GM19455 (cell line): ENCODE measurements around the gene SORL1.
"Not testable (repeated sequence)": the region's sequence is repeated elsewhere in the genome, so short reads cannot be mapped to it uniquely, and the experiment has no call there.

Source experiments
- ATAC-seq: cut with Tn5 transposase; IDR thresholded peaks from one replicate; pipeline ENCODE4 v1.9.1; 2021; ENCODE audit not compliant: unreplicated experiment

Gene SORL1

DNA sequence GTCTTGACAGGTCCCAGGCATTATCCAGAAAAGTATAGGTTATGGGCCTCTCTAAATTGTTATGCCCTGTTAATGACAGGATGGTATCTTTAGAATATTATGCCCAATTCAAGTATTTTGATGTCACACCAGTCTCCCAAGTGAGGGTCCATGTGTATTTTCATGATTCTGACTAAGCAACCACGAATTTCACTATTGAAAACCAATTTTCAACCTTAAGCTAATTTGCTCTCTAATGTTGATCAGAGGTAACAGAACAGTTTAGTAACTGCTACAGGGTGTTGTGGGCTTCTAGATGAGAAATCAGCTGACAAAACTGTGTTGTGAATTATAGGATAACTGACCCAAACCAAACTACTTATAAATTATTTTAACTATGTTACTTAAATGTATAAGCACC lies 48.6 kb downstream of the SORL1 start:
- ATAC-seq = no peak

DNA sequence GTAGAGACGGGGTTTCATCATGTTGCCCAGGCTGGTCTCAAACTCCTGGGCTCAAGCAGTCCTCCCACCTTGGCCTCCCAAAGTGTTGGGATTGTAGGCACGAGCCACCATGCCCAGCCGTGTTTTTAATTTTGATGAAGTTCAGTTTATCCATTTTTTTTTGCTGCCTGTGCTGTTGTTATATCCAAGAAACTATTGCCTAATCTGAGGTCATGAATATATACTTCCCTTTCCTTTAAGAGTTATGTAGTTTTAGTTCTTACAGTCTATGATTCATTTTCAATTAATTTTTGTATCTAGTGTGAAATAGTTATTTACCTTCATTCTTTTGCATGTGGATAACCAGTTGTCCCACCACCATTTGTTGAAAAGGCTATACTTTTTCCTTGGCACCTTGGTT lies 50.9 kb downstream of the SORL1 start:
- ATAC-seq = no peak

DNA sequence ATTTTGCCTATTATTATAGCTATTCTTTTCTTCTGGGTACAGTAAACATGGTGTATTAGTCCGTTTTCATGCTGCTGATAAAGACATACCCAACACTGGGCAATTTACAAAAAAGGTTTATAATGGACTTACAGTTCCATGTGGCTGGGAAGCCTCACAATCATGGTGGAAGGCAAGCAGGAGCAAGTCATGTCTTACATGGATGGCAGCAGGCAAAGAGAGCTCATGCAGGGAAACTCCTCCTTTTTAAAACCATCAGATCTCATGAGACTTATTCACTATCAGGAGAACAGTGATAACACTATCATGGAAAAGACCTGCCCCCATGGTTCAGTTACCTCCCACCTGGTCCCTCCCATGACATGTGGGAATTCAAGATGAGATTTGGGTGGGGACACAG lies 54.1 kb downstream of the SORL1 start:
- ATAC-seq = not testable (repeated sequence)

DNA sequence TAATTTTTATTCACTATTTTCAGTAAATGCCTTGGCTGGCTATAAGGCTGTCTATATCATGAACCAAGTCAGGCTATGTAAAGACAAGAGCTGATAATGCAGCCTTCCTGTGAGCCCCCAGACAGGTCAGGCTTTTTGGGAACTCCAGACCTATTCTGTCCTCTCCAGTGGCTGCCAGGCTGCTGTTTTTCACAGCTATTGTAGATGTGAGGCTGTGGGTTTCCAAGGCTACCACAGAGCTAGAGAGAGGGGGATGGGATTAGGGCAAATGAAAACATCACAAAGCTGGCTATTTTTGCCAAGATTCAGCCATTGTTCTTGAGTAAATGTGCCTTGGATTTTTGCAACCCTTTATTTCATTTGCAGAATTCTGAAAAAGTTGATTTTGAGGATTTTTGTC lies 56.3 kb downstream of the SORL1 start:
- no peak for ATAC-seq

DNA sequence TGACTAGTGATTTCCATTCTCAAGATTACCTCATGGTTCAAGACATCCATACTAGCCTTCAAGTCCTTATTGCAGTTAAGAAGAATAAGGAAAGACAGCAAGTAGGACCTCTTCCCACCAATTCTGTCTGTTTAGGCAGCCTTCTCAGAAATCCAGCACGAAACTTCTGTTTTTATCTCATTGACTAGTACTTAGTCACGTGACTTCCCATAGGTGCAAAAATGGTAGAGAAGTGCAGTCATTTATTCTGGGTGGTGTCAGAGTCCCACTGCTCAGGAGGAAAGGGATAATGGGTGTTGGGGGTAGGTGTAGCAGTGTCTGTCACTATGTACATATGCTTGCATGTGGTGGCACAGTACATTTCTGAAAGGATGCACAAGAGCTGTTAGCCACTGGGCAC lies 58.3 kb downstream of the SORL1 start:
- no peak for ATAC-seq

DNA sequence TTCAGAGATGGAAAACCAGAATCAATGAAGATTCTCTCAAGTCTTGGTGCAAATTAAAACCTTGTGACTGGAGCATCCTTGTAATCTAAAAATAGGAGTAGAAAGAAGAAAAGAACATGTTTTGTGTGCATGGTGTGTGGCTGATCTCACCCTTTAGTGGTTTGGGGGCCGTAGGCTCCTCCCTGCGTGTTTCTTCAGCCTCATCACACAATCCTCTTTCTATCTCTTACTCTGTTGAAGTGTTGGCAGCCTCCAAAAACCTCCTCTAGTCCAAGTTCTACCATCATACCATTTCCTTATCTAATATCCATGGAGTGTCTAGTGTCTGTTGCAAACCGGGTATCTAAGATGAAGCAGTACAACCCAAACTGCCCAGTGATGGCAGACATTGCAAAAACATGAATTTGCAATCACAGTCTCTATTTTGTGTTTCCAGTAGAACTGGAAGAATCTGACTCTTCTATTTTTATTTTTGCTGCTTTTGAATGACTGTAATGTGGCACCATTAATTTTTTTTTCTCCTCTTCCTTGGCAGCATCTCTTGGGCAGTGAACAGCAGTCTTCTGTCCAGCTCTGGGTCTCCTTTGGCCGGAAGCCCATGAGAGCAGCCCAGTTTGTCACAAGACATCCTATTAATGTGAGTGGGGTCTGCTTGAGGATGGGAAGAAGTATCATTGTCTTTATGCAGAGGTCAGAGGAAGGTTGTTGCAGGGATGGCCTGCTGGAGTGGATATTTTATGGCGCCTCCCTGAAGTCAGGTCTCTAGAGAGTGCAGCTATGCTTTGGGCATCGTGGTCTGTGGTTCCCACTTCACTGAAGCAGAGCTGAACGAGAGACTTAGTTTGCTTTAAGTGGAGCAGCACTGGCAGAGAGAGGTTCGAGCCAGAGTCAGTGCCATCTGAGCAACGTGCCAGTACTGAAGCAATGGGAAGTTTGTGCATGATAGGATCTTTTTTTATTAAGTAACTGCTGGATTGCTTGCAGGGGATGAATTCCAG lies 60.7 kb downstream of the SORL1 start:
- ATAC-seq = no peak

DNA sequence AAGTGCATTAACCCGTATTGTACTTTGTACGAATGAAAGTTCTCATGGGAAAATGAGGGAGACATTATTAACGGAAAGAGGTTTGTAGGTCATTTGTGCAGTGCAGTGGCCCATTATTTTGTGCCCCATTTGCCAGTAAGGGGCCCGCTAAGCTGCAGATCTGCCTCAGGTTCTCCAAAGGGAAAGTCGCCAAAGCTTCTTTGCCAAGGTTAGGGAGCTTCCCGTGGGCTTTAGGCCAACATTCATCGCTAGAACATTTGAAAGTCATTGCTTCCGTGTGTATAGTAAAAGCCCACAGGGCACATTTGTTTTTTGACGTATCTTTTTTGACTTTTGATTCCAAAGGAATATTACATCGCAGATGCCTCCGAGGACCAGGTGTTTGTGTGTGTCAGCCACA lies 61.7 kb downstream of the SORL1 start:
- ATAC-seq = no peak

DNA sequence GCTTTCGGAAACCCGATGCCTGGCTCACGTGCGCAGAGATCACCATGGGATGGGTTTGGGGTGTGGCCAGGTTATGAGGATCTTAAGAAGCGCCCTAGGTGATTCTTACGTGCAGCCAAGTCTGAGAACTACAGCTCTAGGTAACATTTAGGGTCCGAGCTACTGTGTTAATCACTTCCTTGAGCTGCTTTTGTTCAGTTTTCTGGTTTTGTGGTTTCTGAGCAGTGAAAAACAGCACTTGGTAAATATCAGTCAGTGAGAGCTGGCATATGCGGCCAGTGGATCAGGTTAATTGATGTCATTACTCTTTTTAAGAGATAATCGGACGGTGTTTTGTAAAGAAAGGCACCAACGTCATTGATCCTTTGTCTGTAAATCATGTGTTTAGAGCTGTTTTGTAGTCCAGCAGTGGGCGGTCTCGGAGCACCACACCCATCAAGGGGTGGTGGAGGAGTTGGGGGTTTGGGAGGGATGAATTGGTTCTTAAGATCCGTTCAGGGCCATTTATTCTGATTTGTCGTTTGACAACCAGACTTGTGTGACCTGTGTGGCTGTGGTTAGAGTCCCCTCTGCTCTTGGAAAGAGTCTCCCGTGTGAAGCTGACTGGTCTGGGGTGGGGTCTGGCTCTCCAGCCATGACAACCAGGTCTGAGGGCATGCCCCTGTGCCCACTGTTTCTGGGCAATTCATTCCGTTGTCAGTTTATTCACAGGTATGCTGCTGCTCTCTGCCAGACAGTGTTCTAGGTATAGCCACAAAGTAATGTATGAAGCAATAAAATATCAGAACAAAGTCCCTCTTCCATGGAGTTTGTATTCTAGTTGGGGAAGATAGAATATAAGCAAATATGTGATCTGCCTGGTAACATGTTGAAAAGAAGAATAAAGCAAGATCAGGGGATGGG lies 62.6 kb downstream of the SORL1 start:
- no peak for ATAC-seq

DNA sequence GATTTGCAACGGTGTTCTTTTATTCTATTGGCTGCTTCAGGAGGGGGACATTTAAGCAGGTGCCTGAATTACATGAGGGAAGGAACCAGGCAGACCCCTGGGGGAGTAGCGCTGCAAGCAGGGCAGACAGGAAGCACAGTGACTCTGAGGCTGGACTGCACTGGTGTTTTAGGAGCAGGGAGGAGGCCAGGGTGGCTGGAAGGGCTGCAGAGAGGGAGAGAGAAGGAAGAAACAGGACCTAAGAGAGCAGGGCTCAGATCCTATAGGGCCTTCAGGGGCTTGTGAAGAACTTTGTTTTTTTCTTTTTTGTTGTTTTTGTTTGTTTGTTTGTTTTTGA lies 63.2 kb downstream of the SORL1 start:
- no peak for ATAC-seq

DNA sequence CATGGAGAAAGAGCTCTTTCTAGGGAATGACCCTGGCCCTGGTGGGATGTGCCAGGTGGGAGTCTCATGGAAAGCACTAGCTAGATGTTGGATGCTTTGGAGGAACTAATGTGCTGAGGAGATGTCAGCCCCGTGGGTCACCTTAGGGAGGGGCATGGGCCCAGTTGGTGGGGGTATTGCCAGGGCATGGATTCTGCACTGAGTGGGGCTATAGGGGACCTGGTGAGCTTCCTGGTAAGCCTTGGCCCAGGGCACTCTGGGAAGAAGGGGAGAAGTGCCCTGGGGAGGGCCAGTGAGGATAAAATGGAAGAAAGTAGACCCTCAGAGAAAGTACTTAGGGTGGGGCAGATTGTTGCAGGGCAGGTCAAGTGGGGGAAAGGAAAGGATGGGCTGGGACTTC lies 65.9 kb downstream of the SORL1 start:
- ATAC-seq = no peak

DNA sequence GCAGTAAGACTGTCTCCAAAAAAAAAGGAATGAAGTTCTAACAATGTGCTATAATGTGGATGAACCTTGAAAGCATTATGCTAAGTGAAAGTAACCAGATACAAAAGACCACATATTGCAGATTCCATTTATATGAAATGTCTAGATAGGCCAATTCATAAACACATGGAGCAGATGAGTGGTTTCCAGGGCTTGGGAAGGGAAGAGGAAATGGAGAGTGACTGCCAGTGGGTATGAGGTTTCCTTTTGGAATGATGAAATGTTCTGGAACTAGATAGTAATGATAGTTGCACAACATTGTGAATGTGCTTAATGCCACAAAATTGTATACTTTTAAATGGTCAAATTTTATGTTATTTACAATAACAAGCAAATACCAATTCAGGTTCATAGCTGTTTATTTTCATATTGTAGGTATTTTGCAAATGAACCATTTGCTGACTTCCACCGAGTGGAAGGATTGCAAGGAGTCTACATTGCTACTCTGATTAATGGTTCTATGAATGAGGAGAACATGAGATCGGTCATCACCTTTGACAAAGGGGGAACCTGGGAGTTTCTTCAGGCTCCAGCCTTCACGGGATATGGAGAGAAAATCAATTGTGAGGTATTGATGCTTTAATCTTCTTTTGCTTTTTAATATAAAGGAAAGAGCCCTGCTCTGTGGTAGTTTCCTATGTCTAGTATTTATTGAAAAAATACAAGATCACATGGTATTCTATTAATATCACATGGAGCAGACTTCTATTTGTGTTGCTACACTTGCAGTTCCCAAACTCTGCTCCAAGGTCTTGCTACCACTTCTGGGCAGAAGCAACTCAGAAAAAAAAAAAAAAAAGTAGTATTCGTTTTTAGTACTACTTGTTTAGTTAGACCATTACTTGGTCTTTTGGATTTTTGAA lies 68.4 kb downstream of the SORL1 start:
- no peak for ATAC-seq

DNA sequence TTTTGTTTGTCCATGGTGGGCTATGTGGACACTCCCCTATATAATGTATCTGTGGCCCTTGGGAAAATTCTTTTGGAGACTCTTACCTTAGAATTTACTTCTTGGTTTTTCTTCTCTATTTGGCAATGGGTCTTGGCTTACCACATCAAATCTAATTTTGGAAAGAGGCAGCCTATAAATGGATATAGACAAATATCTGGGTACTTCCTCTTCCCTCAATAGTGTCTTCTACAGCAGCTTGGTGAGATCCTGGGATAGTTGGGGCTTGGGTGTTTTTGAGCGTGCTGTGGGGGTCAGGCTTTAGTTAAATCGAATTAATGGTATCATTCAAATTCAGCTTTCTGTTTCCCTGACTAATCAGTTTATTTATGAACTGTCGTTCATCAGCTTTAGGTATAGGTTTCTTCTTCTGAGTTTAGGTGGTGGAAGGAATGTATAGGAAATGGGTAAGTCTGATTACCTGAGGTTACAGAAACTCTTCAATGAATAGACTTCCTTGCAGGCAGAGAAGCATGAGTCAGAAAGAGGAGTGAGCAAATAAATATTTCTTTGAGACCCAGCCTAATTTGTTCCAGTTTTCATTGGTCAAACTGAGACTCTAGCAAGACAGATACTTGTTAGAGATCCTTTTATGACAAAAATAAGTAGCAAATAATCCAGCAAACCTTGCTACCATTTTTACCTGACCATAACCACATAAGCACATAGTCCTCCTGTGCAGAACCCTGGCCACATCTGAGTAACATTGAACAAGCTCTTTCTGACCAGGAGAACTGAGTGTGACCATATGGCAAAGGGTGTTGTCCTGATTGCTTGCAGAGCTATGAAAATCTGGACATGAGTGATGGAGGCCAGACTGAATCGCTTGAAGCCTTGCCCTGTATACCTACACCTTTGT lies 69.3 kb downstream of the SORL1 start:
- no peak for ATAC-seq

DNA sequence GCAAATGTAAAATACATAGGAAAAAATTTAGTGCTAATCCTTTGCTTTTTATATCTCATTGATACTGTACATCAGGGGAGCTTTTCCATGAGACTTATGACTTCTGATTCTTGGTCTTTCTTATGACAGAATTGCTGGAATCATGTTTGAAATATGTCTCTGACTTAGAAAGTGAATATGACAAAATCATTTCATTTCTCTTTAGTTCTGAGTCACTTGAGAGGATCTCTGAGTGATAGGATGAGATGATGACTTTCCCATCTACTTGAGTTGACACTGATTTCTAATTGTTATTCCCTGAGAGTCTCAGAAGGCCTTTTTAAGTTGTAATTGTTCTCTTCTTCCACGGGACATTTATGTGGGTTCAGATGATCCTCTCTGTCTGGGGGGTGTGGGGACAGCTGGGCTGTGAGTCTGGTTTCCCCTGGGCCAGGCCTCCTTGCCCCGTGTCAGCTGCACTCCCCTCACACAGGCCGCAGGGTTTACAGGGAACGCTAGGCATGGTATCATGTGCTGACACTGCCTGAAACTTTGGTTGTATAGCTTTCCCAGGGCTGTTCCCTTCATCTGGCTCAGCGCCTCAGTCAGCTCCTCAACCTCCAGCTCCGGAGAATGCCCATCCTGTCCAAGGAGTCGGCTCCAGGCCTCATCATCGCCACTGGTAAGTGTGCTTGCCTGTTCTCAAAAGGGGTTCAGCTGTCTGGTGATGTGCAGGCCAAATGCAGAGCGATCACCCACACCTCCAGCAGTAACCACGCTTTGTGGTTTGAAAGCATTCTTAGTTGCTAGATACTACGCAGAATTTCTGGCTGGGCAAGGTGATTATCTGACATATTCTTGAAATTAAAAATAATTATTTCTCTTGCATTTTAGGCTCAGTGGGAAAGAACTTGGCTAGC lies 70.2 kb downstream of the SORL1 start:
- ATAC-seq = no peak

DNA sequence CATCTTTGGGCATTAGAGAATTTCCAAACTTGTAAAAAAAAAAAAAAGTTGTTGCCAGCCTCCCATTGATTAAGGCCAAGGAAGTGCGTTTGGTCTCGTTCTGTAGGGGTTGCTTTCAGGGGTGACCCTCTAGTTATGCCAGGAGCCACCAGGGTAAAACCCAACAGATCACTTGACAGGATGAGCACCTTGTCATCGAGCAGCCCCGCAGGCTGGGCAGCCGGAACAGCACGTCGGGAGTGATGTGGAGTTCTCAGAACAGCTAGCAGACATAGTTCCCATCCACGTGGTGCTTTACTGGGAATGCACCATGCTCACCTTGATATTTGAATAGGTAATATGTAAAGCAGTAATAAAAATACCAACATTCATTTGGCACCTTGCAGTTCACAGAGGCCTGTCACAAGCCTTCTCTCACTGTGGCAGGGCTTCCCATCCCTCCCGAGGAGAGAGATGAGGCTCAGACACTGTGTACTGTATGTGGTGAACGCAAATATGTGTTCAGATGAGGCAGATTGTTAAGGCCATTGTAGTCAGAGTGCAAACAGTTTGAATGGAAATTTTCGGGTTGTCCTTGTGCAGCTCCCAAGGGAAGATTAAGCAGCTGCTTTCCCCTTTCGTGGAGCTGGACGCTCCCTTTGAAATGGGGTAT lies 71.6 kb downstream of the SORL1 start:
- ATAC-seq = no peak

DNA sequence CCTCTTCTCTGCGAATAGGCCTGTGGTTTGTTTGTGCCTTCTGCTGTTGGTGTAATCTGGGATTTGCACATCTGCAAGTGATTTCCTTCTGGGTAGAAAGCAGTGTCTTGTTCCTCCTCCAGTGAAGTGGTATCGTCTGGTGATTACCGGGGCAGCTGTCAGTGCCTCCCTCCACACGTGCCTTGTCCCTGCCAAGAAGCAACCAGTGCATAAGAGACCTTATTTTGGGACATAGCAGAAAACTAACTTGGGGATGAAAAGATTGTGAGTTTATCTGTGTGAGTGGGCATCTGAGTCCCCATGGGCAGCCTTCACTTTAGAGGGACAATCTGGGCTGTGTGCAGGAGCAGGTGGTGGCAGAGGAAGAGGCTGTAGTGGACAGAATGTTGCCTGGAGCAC lies 72.1 kb downstream of the SORL1 start:
- no peak for ATAC-seq

DNA sequence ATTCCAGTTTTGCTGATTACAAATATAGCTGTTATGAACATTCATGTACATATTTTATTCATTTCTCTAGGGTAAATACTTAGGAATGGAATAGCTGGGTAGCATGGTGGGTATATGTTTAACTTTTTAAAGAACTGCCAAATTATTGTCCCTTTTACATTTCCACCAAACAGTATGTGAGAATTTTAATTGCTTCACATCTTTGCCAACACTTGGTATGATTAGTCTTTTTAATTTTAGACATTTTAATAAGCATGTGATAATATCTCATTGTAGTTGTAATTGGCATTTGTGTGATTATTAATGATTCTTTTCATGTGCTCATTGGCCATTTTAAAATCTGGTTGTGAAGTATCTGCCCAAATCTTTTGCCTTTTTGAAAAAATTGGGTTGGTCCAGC lies 73.3 kb downstream of the SORL1 start:
- no peak for ATAC-seq

DNA sequence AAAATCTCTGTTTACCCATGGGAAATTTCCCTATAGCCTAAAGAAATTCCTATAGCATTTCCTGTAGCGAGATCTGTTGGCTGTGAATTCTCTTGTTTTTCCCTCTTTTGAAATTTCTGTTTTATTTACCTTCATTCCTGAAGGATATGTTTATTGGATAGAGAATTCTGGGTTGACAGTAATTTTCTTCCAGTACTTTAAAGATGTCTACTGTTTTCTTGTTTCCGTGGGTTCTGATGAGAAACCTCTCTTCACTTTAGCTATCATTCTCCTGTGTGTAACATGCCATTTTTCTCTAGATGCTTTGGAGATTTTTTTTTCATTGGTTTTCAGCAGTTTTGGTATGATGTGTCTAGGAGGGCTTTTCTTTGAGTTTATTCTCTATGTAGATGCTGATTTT lies 78.1 kb downstream of the SORL1 start:
- ATAC-seq = no peak

DNA sequence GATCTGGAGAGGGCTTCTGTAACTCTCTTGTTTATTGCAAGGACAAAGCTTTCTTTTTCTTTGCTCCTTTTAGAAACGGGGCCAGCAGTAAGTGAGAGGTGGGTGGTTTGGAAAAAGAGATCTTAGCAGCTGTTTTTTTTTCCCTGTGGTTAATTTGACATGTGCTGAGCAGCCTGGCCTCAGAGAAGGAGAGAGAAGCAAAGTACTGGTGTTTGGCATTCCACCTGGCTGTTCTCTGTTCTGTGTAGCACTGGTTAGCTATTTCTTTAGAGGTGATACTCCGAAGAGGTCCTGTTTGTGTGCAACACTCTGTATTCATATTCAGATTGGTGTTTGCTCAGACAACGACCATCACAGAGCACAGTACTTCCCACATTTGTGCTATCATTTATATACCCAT lies 81.5 kb downstream of the SORL1 start:
- ATAC-seq = no peak
